Suprapubic skin (tissue), 4 donors: ENCODE results near the gene HLA-DOB. TPM values are rescaled to one million over a fixed set of nuclear protein-coding genes. Genes with fewer than 3 reads are reported as not detected.
A peak's percentile ranks its signal among the peaks of the same experiment; 100 is the strongest.

ENCODE experiments used
- DNase-seq, 2 donors: peaks; one replicate each; pipeline ENCODE4 v3.0.0-alpha.2; 2019; ENCODE audit warnings: low spot score in 2 of 2
- H3K27ac ChIP-seq: fragments of 200-600 bp; sonication (generic); one replicate; pipeline ENCODE4 v1.5.1; 2019
- H3K27me3 ChIP-seq: fragments of 200-600 bp; sonication (generic); one replicate; pipeline ENCODE4 v1.5.1; 2019
- H3K36me3 ChIP-seq: fragments of 200-600 bp; sonication (generic); one replicate; pipeline ENCODE4 v1.5.1; 2019
- H3K4me1 ChIP-seq: fragments of 200-600 bp; sonication (generic); one replicate; pipeline ENCODE4 v1.5.1; 2019
- H3K4me3 ChIP-seq: fragments of 200-600 bp; sonication (generic); one replicate; pipeline ENCODE4 v1.5.1; 2019; ENCODE audit warnings: mild to moderate bottlenecking
- H3K9me3 ChIP-seq: fragments of 200-600 bp; sonication (generic); one replicate; pipeline ENCODE4 v1.5.1; 2019
- CTCF ChIP-seq, 2 donors: fragments of 200-600 bp in 1 of 2; fragments of 450-650 bp in 1 of 2; sonication (generic) in 1 of 2; IDR thresholded peaks; one replicate each; pipeline ENCODE4 v1.5.1; 2016 to 2019; ENCODE audit warnings: antibody characterized with exemption in 2 of 2, mild to moderate bottlenecking in 1 of 2, moderate library complexity in 1 of 2
- EP300 ChIP-seq: sonication (generic); formaldehyde crosslinking; IDR thresholded peaks from one replicate; pipeline ENCODE4 v1.6.1; 2017; ENCODE audit warnings: antibody characterized with exemption
- POLR2A ChIP-seq, 2 donors: fragments of 450-650 bp; IDR thresholded peaks; one replicate each; pipeline ENCODE4 v1.6.1; 2017; ENCODE audit warnings: antibody characterized with exemption in 2 of 2, mild to moderate bottlenecking in 2 of 2, moderate library complexity in 2 of 2
- POLR2AphosphoS5 ChIP-seq, 3 donors: sonication (generic); formaldehyde crosslinking; IDR thresholded peaks; one replicate each; pipeline ENCODE4 v1.6.1; 2017; ENCODE audit warnings: antibody characterized with exemption in 3 of 3
- WGBS: methylation state at CpG from one replicate; pipeline ENCODE4 v1.1.5; 2018; 5-methylcytosine and 5-hydroxymethylcytosine counted together
- total RNA-seq, 4 donors: library from RNA; depleted of rRNA; stranded (reverse); fragments of >200 nt; gene quantifications; one replicate each; pipeline ENCODE4 v1.1.0, GENCODE V29; 2016

HLA-DOB gene
- total RNA-seq, 4 donors from 2014 or later: 1.6 to 5.1 (median 2.7) TPM

GRCh38 chr6:32847004-32847403, 30.2 kb upstream of the HLA-DOB start:
- TF ChIP-seq POLR2AphosphoS5 (IDR thresholded peaks at IDR 0.05) (no peak), CTCF (IDR thresholded peaks at IDR 0.05) (no peak), POLR2A (IDR thresholded peaks at IDR 0.05) (no peak), EP300 (no peak)
- DNase-seq: no peak
- H3K27me3 ChIP-seq: no peaks in the 10 kb centered on the region
- H3K9me3 ChIP-seq: no peaks in the 10 kb centered on the region
- H3K4me1 ChIP-seq: peaks cover 42% of the 10 kb centered on the region
- H3K4me3 ChIP-seq: no peak overlapping the region
- no peak overlapping the region for H3K27ac ChIP-seq
- H3K36me3 ChIP-seq: peaks cover 49% of the 10 kb centered on the region
- 88% methylated on average over 10 of the region's 10 CpGs for WGBS

GRCh38 chr6:32845384-32845884, 28.6 kb upstream of the HLA-DOB start:
- no peaks in the 10 kb centered on the region for H3K27me3 ChIP-seq
- WGBS: 73% methylated on average over 10 of the region's 10 CpGs
- no peak for TF ChIP-seq EP300
- no peak for TF ChIP-seq POLR2AphosphoS5 (IDR thresholded peaks at IDR 0.05)
- no peak for TF ChIP-seq POLR2A (IDR thresholded peaks at IDR 0.05)
- TF ChIP-seq CTCF (IDR thresholded peaks at IDR 0.05): no peak
- DNase-seq: no peak
- H3K36me3 ChIP-seq: peaks cover 58% of the 10 kb centered on the region
- H3K4me1 ChIP-seq: peaks cover 33% of the 10 kb centered on the region
- H3K4me3 ChIP-seq: peak overlapping the region; percentile 69
- H3K9me3 ChIP-seq: no peaks in the 10 kb centered on the region
- peak overlapping the region; percentile 95 for H3K27ac ChIP-seq

GRCh38 chr6:32844839-32845383, 28.1 kb upstream of the HLA-DOB start:
- Histone ChIP-seq H3K27ac (peak overlapping the region; percentile 95), H3K4me3 (peak overlapping the region; percentile 69), H3K9me3 (no peaks in the 10 kb centered on the region), H3K27me3 (no peaks in the 10 kb centered on the region), H3K4me1 (peaks cover 33% of the 10 kb centered on the region), H3K36me3 (peaks cover 54% of the 10 kb centered on the region)
- WGBS: 22% methylated on average over 18 of the region's 19 CpGs
- TF ChIP-seq EP300 (no peak), POLR2A (IDR thresholded peaks at IDR 0.05) (no peak), POLR2AphosphoS5 (IDR thresholded peaks at IDR 0.05) (no peak), CTCF (IDR thresholded peaks at IDR 0.05) (no peak)
- no peak for DNase-seq

GRCh38 chr6:32843979-32844838, 27.4 kb upstream of the HLA-DOB start, which contains the start of gene PSMB8:
Gene PSMB8, minus strand, starts transcription at chr6:32844047. Its CDS starts 51 bp downstream, at chr6:32843996.
- WGBS: 1% methylated on average over 38 of the region's 40 CpGs
- Histone ChIP-seq H3K4me1 (peaks cover 33% of the 10 kb centered on the region), H3K9me3 (no peaks in the 10 kb centered on the region)

More at GRCh38 chr6:32843979-32844838, 27.4 kb upstream of the HLA-DOB start, which contains the start of gene PSMB8:
- H3K36me3 ChIP-seq: peaks cover 54% of the 10 kb centered on the region
- H3K27ac ChIP-seq: peak within 1 kb of the TSS; percentile 95
- TF ChIP-seq POLR2AphosphoS5 (IDR thresholded peaks at IDR 0.05): peak; percentile 71 to 84 (median 78)
- peak in 1 of 2 donors; percentile 71 for TF ChIP-seq POLR2A (IDR thresholded peaks at IDR 0.05)
- no peak for TF ChIP-seq EP300
- TF ChIP-seq CTCF (IDR thresholded peaks at IDR 0.05): peak; percentile 5 to 11
- H3K27me3 ChIP-seq: no peaks in the 10 kb centered on the region
- peak within 1 kb of the TSS; percentile 69 for H3K4me3 ChIP-seq
- peak; percentile 97 to 98 for DNase-seq
